HL-60 (cell line): ENCODE measurements around the gene ABCA9.

Source experiments
- DNase-seq, 2 experiments: peaks; one replicate each; pipeline ENCODE4 v3.0.0-alpha.2; 2010 to 2020; ENCODE audit warnings: low read depth in 1 of 2, low spot score in 1 of 2
- H3K27ac ChIP-seq: fragments of 250-450 bp; sonication (Bioruptor Pico); replicated peaks from 2 replicates; pipeline ENCODE4 v1.5.1; 2020; ENCODE audit warnings: mild to moderate bottlenecking, moderate library complexity
- H3K27me3 ChIP-seq: fragments of 250-450 bp; sonication (Bioruptor Pico); 2 replicates; pipeline ENCODE4 v1.5.1; 2021; ENCODE audit warnings: mild to moderate bottlenecking, moderate library complexity; ENCODE audit not compliant: insufficient read depth, poor library complexity, severe bottlenecking
- H3K4me3 ChIP-seq: replicated peaks from 2 replicates; pipeline ENCODE4 v1.5.1; 2011; ENCODE audit warnings: mild to moderate bottlenecking, control low read depth, low read length; ENCODE audit not compliant: insufficient read depth
- CTCF ChIP-seq: IDR thresholded peaks from one replicate; pipeline ENCODE4 v1.5.1; 2011; ENCODE audit warnings: low read length, control low read depth, inconsistent platforms; ENCODE audit not compliant: insufficient read depth
- GABPA ChIP-seq: IDR thresholded peaks from 2 replicates; pipeline ENCODE4 v1.6.1; 2012; ENCODE audit warnings: low read depth
- POLR2AphosphoS5 ChIP-seq: IDR thresholded peaks from 2 replicates; pipeline ENCODE4 v1.6.1; 2012; ENCODE audit warnings: low read depth
- REST ChIP-seq: IDR thresholded peaks from 2 replicates; pipeline ENCODE4 v1.6.1; 2012; ENCODE audit warnings: low read depth; ENCODE audit not compliant: insufficient replicate concordance
- SPI1 ChIP-seq: IDR thresholded peaks from 2 replicates; pipeline ENCODE4 v1.6.1; 2012; ENCODE audit warnings: low read depth, mild to moderate bottlenecking, borderline replicate concordance

ABCA9 gene

DNA sequence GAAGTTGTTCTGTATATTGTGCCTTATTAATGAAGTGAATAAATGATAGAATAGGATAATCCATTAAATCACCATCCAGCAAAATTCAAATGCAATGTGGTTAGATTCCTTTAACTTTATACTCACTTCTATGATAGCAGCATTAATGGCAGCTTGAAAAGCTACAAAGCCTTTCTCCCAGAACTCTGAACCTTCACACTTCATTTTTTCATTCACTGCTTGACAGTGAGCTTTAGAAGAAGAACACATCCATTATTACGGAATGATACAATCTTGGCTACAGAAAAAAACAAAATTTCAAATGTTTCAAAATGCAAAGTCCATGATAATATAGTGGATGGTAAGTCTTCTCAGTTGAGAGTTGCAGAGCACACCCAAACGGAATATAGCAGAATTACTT is 16.4 kb downstream of the ABCA9 start:
- Histone ChIP-seq H3K27ac (no peak overlapping the region), H3K4me3 (no peak overlapping the region), H3K27me3 (no peaks in the 10 kb centered on the region)
- DNase-seq = no peak
- no peak for TF ChIP-seq CTCF
- no peak for TF ChIP-seq SPI1
- no peak for TF ChIP-seq GABPA
- no peak for TF ChIP-seq REST
- no peak for TF ChIP-seq POLR2AphosphoS5

GRCh38 chr17:69043098-69043734 is 17.5 kb downstream of the ABCA9 start:
- H3K27ac ChIP-seq = no peak overlapping the region
- no peak for DNase-seq

More at GRCh38 chr17:69043098-69043734, 17.5 kb downstream of the ABCA9 start:
- TF ChIP-seq REST = no peak
- TF ChIP-seq POLR2AphosphoS5 = no peak
- TF ChIP-seq GABPA = no peak
- no peak for TF ChIP-seq SPI1
- TF ChIP-seq CTCF = no peak
- H3K4me3 ChIP-seq = no peak overlapping the region
- no peaks in the 10 kb centered on the region for H3K27me3 ChIP-seq
